Mucosa of descending colon (tissue), 3 donors: ENCODE results near the gene GOLPH3. TPM values are rescaled to one million over a fixed set of nuclear protein-coding genes. Genes with fewer than 3 reads are reported as not detected.

ENCODE experiments used
- ATAC-seq: fragments of 200-7000 bp; cut with Tn5 transposase; one replicate; pipeline ENCODE4 v1.9.1; 2020; ENCODE audit warnings: mild to moderate bottlenecking, moderate library complexity
- DNase-seq, 3 donors: peaks; one replicate each; pipeline ENCODE4 v3.0.0-alpha.2; 2020
- H3K36me3 ChIP-seq: fragments of 200-600 bp; one replicate; pipeline ENCODE4 v1.8.0; 2021; ENCODE audit warnings: low read depth, mild to moderate bottlenecking
- H3K4me1 ChIP-seq: fragments of 200-600 bp; one replicate; pipeline ENCODE4 v1.8.0; 2021; ENCODE audit warnings: low read depth, mild to moderate bottlenecking
- H3K4me3 ChIP-seq: fragments of 200-600 bp; one replicate; pipeline ENCODE4 v1.8.0; 2021; ENCODE audit warnings: mild to moderate bottlenecking
- H3K9me3 ChIP-seq: fragments of 200-600 bp; one replicate; pipeline ENCODE4 v1.8.0; 2021; ENCODE audit warnings: mild to moderate bottlenecking
- intact Hi-C, 2 donors: fragments of 100-400 bp; cut with DNase I in 1 of 2; cut with micrococcal nuclease in 1 of 2; formaldehyde crosslinking; loops; one replicate each; pipeline versions ENCODE4 v1.11.0 to v1.11.1; 2022; cut with DNase I, micrococcal nuclease
- total RNA-seq, 3 donors: library from RNA; stranded (reverse); fragmentation: NEBNext Ultra II Directional in 2 of 3; extraction: Animal tissue kit (Norgen Biotek cat#: 25700) in 2 of 3; gene quantifications; one replicate each; pipeline versions ENCODE4 v1.2.1 to v1.2.4, GENCODE V29; 2021 to 2023
- TF ChIP-seq, protein P1 (sequence below): fragments of 200-600 bp; IDR thresholded peaks from one replicate; pipeline ENCODE4 v1.8.0; 2022; ENCODE audit warnings: antibody characterized with exemption, mild to moderate bottlenecking
- donor health status: DM: no; HTN: no; CAD: no; lungs with moderate emphysema.
- donor health status: DM: no; HTN: no; CAD: no.
- donor health status: DM: no; HTN: yes; CAD: no.

Gene GOLPH3
- total RNA-seq, 3 donors from 2014 or later, result 101 to 178 (median 123) TPM

DNA sequence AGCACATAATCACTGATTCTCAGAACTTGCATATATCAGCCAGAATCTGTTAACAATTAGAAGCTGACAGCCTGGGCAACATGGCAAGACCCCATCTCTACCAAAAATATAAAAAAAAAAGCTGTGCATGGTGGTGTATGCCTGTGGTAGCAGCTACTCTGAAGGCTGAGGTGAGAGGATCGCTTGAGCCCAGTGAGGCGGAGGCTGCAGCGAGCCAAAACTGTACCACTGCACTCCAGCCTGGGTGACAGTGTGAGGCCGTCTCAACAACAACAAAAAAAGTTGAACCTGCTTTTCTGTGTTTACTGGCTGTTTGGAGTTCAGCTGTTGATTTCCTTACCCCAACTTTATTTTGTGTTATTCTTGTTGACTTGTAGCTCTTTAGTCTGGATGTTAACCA is 66.8 kb downstream of the GOLPH3 start:
- no peaks in the 10 kb centered on the region for H3K4me1 ChIP-seq
- no peak for DNase-seq
- ATAC-seq, result no peak
- TF ChIP-seq, protein P1, sequence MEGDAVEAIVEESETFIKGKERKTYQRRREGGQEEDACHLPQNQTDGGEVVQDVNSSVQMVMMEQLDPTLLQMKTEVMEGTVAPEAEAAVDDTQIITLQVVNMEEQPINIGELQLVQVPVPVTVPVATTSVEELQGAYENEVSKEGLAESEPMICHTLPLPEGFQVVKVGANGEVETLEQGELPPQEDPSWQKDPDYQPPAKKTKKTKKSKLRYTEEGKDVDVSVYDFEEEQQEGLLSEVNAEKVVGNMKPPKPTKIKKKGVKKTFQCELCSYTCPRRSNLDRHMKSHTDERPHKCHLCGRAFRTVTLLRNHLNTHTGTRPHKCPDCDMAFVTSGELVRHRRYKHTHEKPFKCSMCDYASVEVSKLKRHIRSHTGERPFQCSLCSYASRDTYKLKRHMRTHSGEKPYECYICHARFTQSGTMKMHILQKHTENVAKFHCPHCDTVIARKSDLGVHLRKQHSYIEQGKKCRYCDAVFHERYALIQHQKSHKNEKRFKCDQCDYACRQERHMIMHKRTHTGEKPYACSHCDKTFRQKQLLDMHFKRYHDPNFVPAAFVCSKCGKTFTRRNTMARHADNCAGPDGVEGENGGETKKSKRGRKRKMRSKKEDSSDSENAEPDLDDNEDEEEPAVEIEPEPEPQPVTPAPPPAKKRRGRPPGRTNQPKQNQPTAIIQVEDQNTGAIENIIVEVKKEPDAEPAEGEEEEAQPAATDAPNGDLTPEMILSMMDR, result no peak
- no peaks in the 10 kb centered on the region for H3K9me3 ChIP-seq
- intact Hi-C loops, result no loop called here
- no peaks in the 10 kb centered on the region for H3K36me3 ChIP-seq
- no peak overlapping the region for H3K4me3 ChIP-seq

DNA sequence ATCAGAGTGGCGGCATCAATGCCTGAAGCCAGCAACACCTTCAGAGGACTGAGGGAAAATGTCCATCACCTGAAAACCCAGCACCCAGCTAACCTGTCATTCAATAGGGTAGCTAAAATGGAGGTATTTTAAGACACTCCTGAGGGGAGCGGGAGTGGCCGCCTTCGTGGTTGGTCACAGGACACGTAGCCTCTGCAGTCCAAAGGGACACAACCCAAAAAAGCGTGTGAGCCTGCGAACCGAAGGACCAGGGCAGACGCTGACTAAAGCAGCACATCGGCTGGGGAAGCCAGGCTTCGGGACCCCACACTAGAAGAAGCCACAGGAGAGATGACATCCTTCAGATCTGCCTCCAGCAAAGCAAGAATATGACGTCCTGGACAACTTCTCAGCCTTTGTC is 70.6 kb downstream of the GOLPH3 start:
- Histone ChIP-seq H3K9me3 (no peaks in the 10 kb centered on the region), H3K4me3 (no peak overlapping the region), H3K4me1 (no peaks in the 10 kb centered on the region), H3K36me3 (no peaks in the 10 kb centered on the region)
- intact Hi-C loops, result no loop called here
- TF ChIP-seq, protein P1, result no peak
- no peak for ATAC-seq
- no peak for DNase-seq

DNA sequence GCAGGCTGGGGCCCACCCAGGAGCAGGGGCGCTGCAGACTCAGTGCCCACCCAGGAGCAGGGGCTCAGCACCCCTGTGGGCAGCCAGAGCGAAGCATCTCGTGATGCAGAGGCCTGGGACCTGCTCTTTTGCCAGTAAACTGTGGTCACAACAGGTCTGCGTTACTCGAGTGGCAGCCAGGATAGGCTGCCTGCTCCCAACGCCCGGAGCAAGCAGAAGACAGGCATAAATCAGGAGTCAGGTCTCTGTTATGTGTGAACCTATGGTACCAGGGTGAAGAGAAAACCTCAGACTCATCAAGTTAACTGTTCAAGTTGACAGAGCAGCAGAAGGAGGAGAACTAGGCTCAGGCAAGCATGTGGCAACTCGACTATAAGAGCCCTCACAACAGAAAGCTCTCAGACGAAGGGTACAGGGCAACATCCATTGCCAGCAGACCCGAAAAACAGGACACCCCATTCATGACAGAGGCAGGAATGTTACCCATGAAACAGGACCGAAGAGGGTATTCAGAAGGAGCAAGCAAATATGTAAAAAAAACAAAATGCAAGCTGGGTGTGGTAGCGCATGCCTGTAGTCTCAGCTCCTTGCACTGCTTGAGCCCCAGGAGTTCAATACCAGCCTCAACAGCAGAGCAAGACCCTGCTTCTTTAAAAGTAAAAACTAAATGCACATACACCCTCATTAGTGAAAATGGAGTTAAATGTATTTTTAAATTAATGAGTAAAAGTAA is 71.7 kb downstream of the GOLPH3 start:
- intact Hi-C loops, result no loop called here
- Histone ChIP-seq H3K4me1 (no peaks in the 10 kb centered on the region), H3K36me3 (no peaks in the 10 kb centered on the region), H3K4me3 (no peak overlapping the region), H3K9me3 (no peaks in the 10 kb centered on the region)
- ATAC-seq, result no peak
- no peak for DNase-seq
- TF ChIP-seq, protein P1, result no peak

DNA sequence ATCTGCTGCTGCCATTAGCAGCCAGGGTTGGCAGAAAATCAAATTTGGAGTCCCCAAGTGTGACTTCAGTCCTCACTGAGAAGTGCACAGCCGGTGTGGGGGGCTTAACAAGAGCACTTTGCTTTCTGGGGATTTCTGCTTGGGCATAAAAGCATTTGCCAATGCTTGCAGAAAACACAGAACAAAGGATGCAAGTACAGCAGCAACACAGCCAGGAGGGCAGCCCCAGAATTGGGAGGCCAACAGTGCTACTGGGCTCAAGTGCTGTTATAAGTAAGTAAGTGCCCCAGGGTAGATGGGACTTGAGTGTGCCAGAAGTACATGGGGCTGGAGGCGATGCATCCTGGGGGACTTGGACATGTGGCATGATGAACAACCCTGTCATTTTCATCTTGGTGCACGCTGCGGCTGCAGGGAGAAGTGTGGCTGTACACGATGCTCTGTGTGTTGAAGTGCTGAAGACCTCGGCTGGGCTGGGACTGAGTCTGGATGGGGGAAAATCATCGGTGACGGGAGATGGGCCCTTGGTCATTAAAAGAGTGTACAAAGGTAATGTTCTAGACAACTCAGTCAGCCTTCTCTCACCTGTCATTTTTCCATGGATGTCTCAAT is 73.3 kb downstream of the GOLPH3 start:
- Histone ChIP-seq H3K9me3 (no peaks in the 10 kb centered on the region), H3K36me3 (no peaks in the 10 kb centered on the region), H3K4me3 (no peak overlapping the region), H3K4me1 (no peaks in the 10 kb centered on the region)
- TF ChIP-seq, protein P1, result no peak
- DNase-seq (no peak), ATAC-seq (no peak)
- intact Hi-C loops, result no loop called here

DNA sequence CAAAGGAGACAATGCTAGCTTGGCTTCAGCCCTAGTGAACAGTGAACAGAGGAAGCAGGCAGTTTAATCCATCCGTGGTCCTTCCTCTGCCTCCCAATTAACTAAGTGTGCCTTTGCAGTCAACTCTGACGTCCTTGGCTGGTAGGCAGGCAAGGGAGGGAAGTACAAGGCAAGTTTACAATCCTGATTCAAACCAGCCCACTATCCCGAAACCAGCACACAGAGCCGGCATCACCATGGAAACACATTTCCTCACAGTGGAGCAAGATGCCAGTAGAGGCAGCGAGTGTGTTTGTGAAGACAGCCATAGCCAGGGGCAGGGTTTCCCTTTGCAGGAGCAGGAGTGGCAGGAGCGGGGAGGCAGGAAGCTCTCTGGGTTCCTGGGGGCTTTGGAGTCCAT is 73.9 kb downstream of the GOLPH3 start:
- ATAC-seq (no peak), DNase-seq (no peak)
- H3K36me3 ChIP-seq, result no peaks in the 10 kb centered on the region
- TF ChIP-seq, protein P1, result no peak
- no peak overlapping the region for H3K4me3 ChIP-seq
- H3K4me1 ChIP-seq, result no peaks in the 10 kb centered on the region
- no peaks in the 10 kb centered on the region for H3K9me3 ChIP-seq
- intact Hi-C loops, result no loop called here
